DOHH2 (cell line): ENCODE results near the gene UBASH3A.

Experiments
- CTCF ChIP-seq: fragments of 200-600 bp; sonication (generic); IDR thresholded peaks from one replicate; pipeline ENCODE4 v1.5.1; 2014; ENCODE audit warnings: antibody characterized with exemption, mild to moderate bottlenecking, low read depth, low read length; ENCODE audit not compliant: poor library complexity, severe bottlenecking
- EZH2phosphoT487 ChIP-seq: fragments of 200-600 bp; sonication (generic); IDR thresholded peaks from 2 replicates; pipeline ENCODE4 v1.6.1; 2017; ENCODE audit warnings: borderline replicate concordance, mild to moderate bottlenecking, antibody characterized with exemption, low read length, moderate library complexity, mixed read lengths

DNA sequence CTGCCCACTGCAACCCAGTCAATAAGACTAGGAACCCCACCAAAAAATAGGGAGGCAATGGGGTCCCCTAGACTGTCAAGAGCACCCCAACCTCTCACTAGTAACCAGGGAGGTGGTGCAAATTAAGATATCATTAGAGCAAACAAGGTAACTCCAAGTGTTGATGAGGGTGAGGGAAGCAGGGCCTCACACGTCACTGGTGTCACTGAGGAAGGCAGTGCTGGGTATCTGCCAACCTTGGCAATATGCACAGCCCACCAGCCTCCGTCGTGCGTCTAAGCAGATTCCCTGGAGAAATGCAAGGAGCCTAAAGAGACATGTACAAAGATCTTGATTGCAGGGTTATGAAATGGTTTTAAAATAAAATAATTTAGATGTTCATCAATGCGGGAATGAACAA, 3.8 kb downstream of the UBASH3A start:
- TF ChIP-seq CTCF (no peak), EZH2phosphoT487 (no peak)
